Thyroid gland (tissue), 4 donors: ENCODE results near the gene PSME4. TPM values are rescaled to one million over a fixed set of nuclear protein-coding genes. Genes with fewer than 3 reads are reported as not detected.

Source experiments
- DNase-seq, 2 donors: peaks; one replicate each; pipeline ENCODE4 v3.0.0-alpha.2; 2019
- H3K27ac ChIP-seq, 3 donors: fragments of 200-600 bp; sonication (generic); 1 replicate in 2 of 3; 2 replicates in 1 of 3; pipeline ENCODE4 v1.5.1; 2016 to 2019; ENCODE audit warnings: mild to moderate bottlenecking in 1 of 3, moderate library complexity in 1 of 3
- H3K27me3 ChIP-seq: fragments of 200-600 bp; sonication (generic); one replicate; pipeline ENCODE4 v1.5.1; 2019
- H3K36me3 ChIP-seq, 2 donors: fragments of 200-600 bp; sonication (generic); one replicate each; pipeline ENCODE4 v1.5.1; 2016 to 2019
- H3K4me1 ChIP-seq, 2 donors: fragments of 200-600 bp; sonication (generic); one replicate each; pipeline ENCODE4 v1.5.1; 2017 to 2019
- H3K4me3 ChIP-seq, 3 donors: fragments of 200-600 bp; sonication (generic); replicated peaks in 1 of 3; 1 replicate in 2 of 3; 2 replicates in 1 of 3; pipeline ENCODE4 v1.5.1; 2016; ENCODE audit warnings: mild to moderate bottlenecking in 1 of 3
- H3K9me3 ChIP-seq: fragments of 200-600 bp; sonication (generic); one replicate; pipeline ENCODE4 v1.5.1; 2017
- POLR2A ChIP-seq, 2 donors: fragments of 450-650 bp; IDR thresholded peaks; one replicate each; pipeline ENCODE4 v1.6.1; 2017; ENCODE audit warnings: antibody characterized with exemption in 2 of 2, mild to moderate bottlenecking in 2 of 2, moderate library complexity in 1 of 2
- WGBS, 2 donors: methylation state at CpG; one replicate each; pipeline ENCODE4 v1.1.5; 2017; 5-methylcytosine and 5-hydroxymethylcytosine counted together
- intact Hi-C: fragments of 100-400 bp; cut with DNase I; formaldehyde crosslinking; loops from one replicate; pipeline ENCODE4 v1.15.1; 2023
- total RNA-seq, 4 donors: library from RNA; depleted of rRNA; stranded (reverse); fragments of >200 nt; gene quantifications; one replicate each; pipeline ENCODE4 v1.2.3, GENCODE V29; 2016
- TF ChIP-seq, protein P1 (sequence below), 6 experiments: fragments of 200-600 bp in 3 of 6; fragments of 450-650 bp in 3 of 6; sonication (generic) in 3 of 6; IDR thresholded peaks; one replicate each; pipeline ENCODE4 v1.5.1; 2016 to 2019; ENCODE audit warnings: antibody characterized with exemption in 6 of 6, mild to moderate bottlenecking in 2 of 6, inconsistent platforms in 1 of 6, moderate library complexity in 1 of 6

The PSME4 gene
- total RNA-seq, 4 donors from 2014 or later: 64.3 to 131 (median 84.4) TPM

DNA sequence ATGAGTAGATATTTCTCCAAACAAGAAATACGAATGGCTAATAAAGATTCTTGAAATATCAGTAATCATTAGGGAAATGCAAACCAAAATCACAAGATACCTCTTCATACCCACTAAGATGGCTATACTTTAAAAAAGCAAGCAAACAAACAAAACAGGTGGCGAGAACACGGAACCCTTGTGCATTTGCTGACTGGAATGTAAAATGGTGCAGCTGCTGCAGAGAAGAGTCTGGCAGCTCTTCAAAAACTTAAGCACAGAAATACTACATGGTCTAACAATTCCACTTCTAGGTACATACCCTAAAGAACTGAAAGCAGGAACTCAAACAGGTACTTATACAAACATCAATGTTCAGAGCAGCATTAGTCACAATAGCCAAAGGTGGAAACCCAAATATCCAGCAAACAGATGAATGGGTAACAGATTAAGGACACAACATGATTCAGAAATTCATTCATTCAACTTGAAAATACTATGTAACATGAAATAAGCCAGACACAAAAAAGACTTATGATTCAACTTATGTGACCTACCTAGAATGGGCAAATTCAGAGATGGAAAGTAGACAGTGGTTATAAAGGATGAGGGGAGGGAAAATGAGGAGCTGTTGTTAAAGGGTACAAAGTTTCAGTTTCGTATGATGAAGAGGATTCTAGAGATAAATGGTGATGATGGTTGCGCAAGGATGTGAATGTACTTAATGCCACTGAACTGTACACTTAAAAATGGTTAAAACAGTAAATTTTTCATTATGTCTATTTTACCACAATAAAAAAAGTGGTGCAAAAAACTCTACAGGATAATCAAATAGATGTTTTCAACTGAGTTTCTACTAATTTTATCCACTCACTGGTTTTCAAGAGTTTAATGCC, 84.2 kb downstream of the PSME4 start:
- 85 to 91% methylated on average over 5 of the region's 5 CpGs for WGBS, 2 donors
- intact Hi-C loops: no loop called here

GRCh38 chr2:53884883-53885282, 85.9 kb downstream of the PSME4 start:
- H3K9me3 ChIP-seq: no peaks in the 10 kb centered on the region
- intact Hi-C loops: no loop called here
- TF ChIP-seq POLR2A (IDR thresholded peaks at IDR 0.05): no peak
- TF ChIP-seq, protein P1, sequence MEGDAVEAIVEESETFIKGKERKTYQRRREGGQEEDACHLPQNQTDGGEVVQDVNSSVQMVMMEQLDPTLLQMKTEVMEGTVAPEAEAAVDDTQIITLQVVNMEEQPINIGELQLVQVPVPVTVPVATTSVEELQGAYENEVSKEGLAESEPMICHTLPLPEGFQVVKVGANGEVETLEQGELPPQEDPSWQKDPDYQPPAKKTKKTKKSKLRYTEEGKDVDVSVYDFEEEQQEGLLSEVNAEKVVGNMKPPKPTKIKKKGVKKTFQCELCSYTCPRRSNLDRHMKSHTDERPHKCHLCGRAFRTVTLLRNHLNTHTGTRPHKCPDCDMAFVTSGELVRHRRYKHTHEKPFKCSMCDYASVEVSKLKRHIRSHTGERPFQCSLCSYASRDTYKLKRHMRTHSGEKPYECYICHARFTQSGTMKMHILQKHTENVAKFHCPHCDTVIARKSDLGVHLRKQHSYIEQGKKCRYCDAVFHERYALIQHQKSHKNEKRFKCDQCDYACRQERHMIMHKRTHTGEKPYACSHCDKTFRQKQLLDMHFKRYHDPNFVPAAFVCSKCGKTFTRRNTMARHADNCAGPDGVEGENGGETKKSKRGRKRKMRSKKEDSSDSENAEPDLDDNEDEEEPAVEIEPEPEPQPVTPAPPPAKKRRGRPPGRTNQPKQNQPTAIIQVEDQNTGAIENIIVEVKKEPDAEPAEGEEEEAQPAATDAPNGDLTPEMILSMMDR (IDR thresholded peaks at IDR 0.05): no peak
- DNase-seq: no peak
- no peak overlapping the region for H3K4me3 ChIP-seq
- no peak overlapping the region for H3K27ac ChIP-seq
- 91 to 96% methylated on average over 1 of the region's 1 CpG for WGBS, 2 donors
- no peaks in the 10 kb centered on the region for H3K4me1 ChIP-seq
- no peaks in the 10 kb centered on the region for H3K27me3 ChIP-seq
- peaks cover 26 to 47% of the 10 kb centered on the region in 2 donors for H3K36me3 ChIP-seq

More for the DNA sequence above, 84.2 kb downstream of the PSME4 start:
- Histone ChIP-seq H3K4me1 (no peaks in the 10 kb centered on the region), H3K4me3 (no peak overlapping the region), H3K27me3 (no peaks in the 10 kb centered on the region), H3K9me3 (no peaks in the 10 kb centered on the region), H3K27ac (no peak overlapping the region), H3K36me3 (peaks cover 36 to 58% of the 10 kb centered on the region in 2 donors)
- no peak for DNase-seq
- TF ChIP-seq, protein P1 (IDR thresholded peaks at IDR 0.05): no peak
- TF ChIP-seq POLR2A (IDR thresholded peaks at IDR 0.05): no peak

GRCh38 chr2:53881986-53882385, 88.8 kb downstream of the PSME4 start:
- Histone ChIP-seq H3K27ac (no peak overlapping the region), H3K4me1 (no peaks in the 10 kb centered on the region), H3K9me3 (no peaks in the 10 kb centered on the region), H3K4me3 (no peak overlapping the region), H3K27me3 (no peaks in the 10 kb centered on the region), H3K36me3 (peaks cover 15 to 35% of the 10 kb centered on the region in 2 donors)
- TF ChIP-seq, protein P1 (IDR thresholded peaks at IDR 0.05): no peak
- TF ChIP-seq POLR2A (IDR thresholded peaks at IDR 0.05): no peak
- no peak for DNase-seq
- intact Hi-C loops: no loop called here

GRCh38 chr2:53881360-53881759, 89.4 kb downstream of the PSME4 start:
- H3K27ac ChIP-seq: no peak overlapping the region
- intact Hi-C loops: no loop called here
- no peak for DNase-seq
- H3K36me3 ChIP-seq: peaks cover 9 to 32% of the 10 kb centered on the region in 2 donors
- H3K4me3 ChIP-seq: no peak overlapping the region
- WGBS, 2 donors: 96 to 100% methylated on average over 2 of the region's 2 CpGs
- TF ChIP-seq, protein P1 (IDR thresholded peaks at IDR 0.05): no peak
- no peak for TF ChIP-seq POLR2A (IDR thresholded peaks at IDR 0.05)
- no peaks in the 10 kb centered on the region for H3K4me1 ChIP-seq
- H3K27me3 ChIP-seq: no peaks in the 10 kb centered on the region
- H3K9me3 ChIP-seq: no peaks in the 10 kb centered on the region

DNA sequence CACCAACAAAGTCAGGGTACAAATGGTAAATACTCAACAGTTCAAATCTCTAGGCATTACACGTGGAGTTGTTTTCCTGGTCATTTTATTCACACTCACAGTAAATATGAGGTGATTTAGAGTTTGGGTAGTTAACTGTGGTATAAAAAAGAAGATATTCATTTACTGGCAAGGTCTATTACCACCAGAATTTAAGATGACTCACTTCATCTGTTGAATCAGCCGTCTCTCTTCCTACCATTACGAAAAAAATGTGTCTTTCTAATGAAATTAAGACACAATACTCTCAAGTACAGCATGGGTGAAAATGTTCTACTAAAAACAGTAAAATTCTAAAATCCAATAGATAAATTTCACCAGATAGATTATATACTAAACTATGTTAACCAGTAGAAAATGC, 90.0 kb downstream of the PSME4 start:
- H3K9me3 ChIP-seq: no peaks in the 10 kb centered on the region
- no peaks in the 10 kb centered on the region for H3K4me1 ChIP-seq
- H3K27me3 ChIP-seq: no peaks in the 10 kb centered on the region
- no peak overlapping the region for H3K27ac ChIP-seq
- H3K36me3 ChIP-seq: peaks cover 9 to 27% of the 10 kb centered on the region in 2 donors
- no peak for TF ChIP-seq POLR2A (IDR thresholded peaks at IDR 0.05)
- no peak for DNase-seq
- intact Hi-C loops: no loop called here
- H3K4me3 ChIP-seq: no peak overlapping the region
- WGBS, 2 donors: 89 to 95% methylated on average over 3 of the region's 3 CpGs
